ENCODE measurements around the gene CADM3.

DNA sequence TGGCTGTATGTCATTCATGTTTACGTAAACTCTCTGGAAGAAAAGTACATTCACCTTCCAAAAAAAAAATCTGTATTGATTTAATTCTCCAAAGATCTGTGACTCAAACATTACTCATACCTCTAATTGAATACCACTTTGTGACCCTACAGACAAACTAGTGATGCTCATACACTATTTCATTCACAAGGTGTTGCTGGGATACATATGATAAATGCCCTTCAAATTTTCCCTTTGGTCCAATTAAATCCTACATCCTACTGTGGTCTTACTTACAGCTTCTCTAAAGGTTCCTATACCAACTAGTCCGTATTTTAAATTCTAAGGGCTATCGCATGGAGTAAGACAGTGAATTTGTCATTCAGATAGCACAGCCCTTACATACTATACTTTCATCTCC, 26.8 kb upstream of the CADM3 start:
- no peak for TF ChIP-seq ARNTL (CRISPR knock-in tag; IDR thresholded peaks at IDR 0.05; ENCODE audit: borderline replicate concordance, low read depth)
- no peak for TF ChIP-seq ZC3H10 (CRISPR knock-in tag; IDR thresholded peaks at IDR 0.05)
- TF ChIP-seq, protein P1, sequence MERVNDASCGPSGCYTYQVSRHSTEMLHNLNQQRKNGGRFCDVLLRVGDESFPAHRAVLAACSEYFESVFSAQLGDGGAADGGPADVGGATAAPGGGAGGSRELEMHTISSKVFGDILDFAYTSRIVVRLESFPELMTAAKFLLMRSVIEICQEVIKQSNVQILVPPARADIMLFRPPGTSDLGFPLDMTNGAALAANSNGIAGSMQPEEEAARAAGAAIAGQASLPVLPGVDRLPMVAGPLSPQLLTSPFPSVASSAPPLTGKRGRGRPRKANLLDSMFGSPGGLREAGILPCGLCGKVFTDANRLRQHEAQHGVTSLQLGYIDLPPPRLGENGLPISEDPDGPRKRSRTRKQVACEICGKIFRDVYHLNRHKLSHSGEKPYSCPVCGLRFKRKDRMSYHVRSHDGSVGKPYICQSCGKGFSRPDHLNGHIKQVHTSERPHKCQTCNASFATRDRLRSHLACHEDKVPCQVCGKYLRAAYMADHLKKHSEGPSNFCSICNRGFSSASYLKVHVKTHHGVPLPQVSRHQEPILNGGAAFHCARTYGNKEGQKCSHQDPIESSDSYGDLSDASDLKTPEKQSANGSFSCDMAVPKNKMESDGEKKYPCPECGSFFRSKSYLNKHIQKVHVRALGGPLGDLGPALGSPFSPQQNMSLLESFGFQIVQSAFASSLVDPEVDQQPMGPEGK (CRISPR knock-in tag; IDR thresholded peaks at IDR 0.05; ENCODE audit: borderline replicate concordance): no peak
- no peak for TF ChIP-seq ZNF70 (CRISPR knock-in tag; IDR thresholded peaks at IDR 0.05)
- no peak for TF ChIP-seq ZFP30 (CRISPR knock-in tag; IDR thresholded peaks at IDR 0.05)
- TF ChIP-seq GLIS3 (CRISPR knock-in tag; IDR thresholded peaks at IDR 0.05): no peak
- no peak for TF ChIP-seq TOX (CRISPR knock-in tag; IDR thresholded peaks at IDR 0.05; ENCODE audit: borderline replicate concordance)
- no peak for TF ChIP-seq TCF4 (CRISPR knock-in tag; IDR thresholded peaks at IDR 0.05; ENCODE audit: borderline replicate concordance)
- TF ChIP-seq, protein P2, sequence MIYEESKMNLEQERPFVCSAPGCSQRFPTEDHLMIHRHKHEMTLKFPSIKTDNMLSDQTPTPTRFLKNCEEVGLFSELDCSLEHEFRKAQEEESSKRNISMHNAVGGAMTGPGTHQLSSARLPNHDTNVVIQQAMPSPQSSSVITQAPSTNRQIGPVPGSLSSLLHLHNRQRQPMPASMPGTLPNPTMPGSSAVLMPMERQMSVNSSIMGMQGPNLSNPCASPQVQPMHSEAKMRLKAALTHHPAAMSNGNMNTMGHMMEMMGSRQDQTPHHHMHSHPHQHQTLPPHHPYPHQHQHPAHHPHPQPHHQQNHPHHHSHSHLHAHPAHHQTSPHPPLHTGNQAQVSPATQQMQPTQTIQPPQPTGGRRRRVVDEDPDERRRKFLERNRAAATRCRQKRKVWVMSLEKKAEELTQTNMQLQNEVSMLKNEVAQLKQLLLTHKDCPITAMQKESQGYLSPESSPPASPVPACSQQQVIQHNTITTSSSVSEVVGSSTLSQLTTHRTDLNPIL (CRISPR knock-in tag; IDR thresholded peaks at IDR 0.05; ENCODE audit: low read depth): no peak
- TF ChIP-seq, protein P3, sequence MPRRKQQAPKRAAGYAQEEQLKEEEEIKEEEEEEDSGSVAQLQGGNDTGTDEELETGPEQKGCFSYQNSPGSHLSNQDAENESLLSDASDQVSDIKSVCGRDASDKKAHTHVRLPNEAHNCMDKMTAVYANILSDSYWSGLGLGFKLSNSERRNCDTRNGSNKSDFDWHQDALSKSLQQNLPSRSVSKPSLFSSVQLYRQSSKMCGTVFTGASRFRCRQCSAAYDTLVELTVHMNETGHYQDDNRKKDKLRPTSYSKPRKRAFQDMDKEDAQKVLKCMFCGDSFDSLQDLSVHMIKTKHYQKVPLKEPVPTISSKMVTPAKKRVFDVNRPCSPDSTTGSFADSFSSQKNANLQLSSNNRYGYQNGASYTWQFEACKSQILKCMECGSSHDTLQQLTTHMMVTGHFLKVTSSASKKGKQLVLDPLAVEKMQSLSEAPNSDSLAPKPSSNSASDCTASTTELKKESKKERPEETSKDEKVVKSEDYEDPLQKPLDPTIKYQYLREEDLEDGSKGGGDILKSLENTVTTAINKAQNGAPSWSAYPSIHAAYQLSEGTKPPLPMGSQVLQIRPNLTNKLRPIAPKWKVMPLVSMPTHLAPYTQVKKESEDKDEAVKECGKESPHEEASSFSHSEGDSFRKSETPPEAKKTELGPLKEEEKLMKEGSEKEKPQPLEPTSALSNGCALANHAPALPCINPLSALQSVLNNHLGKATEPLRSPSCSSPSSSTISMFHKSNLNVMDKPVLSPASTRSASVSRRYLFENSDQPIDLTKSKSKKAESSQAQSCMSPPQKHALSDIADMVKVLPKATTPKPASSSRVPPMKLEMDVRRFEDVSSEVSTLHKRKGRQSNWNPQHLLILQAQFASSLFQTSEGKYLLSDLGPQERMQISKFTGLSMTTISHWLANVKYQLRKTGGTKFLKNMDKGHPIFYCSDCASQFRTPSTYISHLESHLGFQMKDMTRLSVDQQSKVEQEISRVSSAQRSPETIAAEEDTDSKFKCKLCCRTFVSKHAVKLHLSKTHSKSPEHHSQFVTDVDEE (CRISPR knock-in tag; IDR thresholded peaks at IDR 0.05): no peak

All from SK-N-SH treated with all-trans-retinoic acid at 6 μM for 48 hours (cell line).